HEK293 (cell line): ENCODE data around the gene NEURL2.

Experiments
- HOXD13 ChIP-seq: sonication (generic); formaldehyde crosslinking; IDR thresholded peaks from 2 replicates; pipeline ENCODE4 v1.8.0; 2022; ENCODE audit warnings: missing genetic modification reagents, borderline replicate concordance
- KLF1 ChIP-seq: fragments of 450-650 bp; formaldehyde crosslinking; IDR thresholded peaks from 2 replicates; pipeline ENCODE4 v1.5.1; 2016; ENCODE audit warnings: missing biosample characterization, missing genetic modification characterization
- KLF8 ChIP-seq: fragments of 450-650 bp; formaldehyde crosslinking; IDR thresholded peaks from 2 replicates; pipeline ENCODE4 v1.5.1; 2016; ENCODE audit warnings: missing biosample characterization, missing genetic modification characterization
- PRDM6 ChIP-seq: fragments of 450-650 bp; formaldehyde crosslinking; IDR thresholded peaks from 2 replicates; pipeline ENCODE4 v1.5.1; 2017; ENCODE audit warnings: missing biosample characterization, missing genetic modification characterization
- REST ChIP-seq: fragments of 450-650 bp; formaldehyde crosslinking; IDR thresholded peaks from 2 replicates; pipeline ENCODE4 v1.5.1; 2016; ENCODE audit warnings: missing biosample characterization, missing genetic modification characterization
- SP7 ChIP-seq: fragments of 450-650 bp; formaldehyde crosslinking; IDR thresholded peaks from 2 replicates; pipeline ENCODE4 v1.5.1; 2016; ENCODE audit warnings: missing biosample characterization, missing genetic modification characterization
- WT1 ChIP-seq: fragments of 450-650 bp; formaldehyde crosslinking; IDR thresholded peaks from 2 replicates; pipeline ENCODE4 v1.5.1; 2016; ENCODE audit warnings: missing biosample characterization, missing genetic modification characterization
- ZBTB1 ChIP-seq: fragments of 450-650 bp; formaldehyde crosslinking; IDR thresholded peaks from 2 replicates; pipeline ENCODE4 v1.5.1; 2016; ENCODE audit warnings: missing biosample characterization, missing genetic modification characterization
- ZBTB17 ChIP-seq: fragments of 450-650 bp; formaldehyde crosslinking; IDR thresholded peaks from 2 replicates; pipeline ENCODE4 v1.5.1; 2016; ENCODE audit warnings: missing biosample characterization, missing genetic modification characterization
- ZFHX2 ChIP-seq: fragments of 450-650 bp; formaldehyde crosslinking; conservative IDR thresholded peaks from 2 replicates; pipeline ENCODE4 v1.5.1; 2016; ENCODE audit warnings: missing biosample characterization, missing genetic modification characterization
- ZNF155 ChIP-seq: fragments of 450-650 bp; formaldehyde crosslinking; IDR thresholded peaks from 2 replicates; pipeline ENCODE4 v1.5.1; 2016; ENCODE audit warnings: missing biosample characterization, missing genetic modification characterization
- ZNF24 ChIP-seq: fragments of 450-650 bp; formaldehyde crosslinking; IDR thresholded peaks from 2 replicates; pipeline ENCODE4 v1.5.1; 2016; ENCODE audit warnings: missing biosample characterization, missing genetic modification characterization
- ZNF513 ChIP-seq: fragments of 450-650 bp; IDR thresholded peaks from 2 replicates; pipeline ENCODE4 v1.5.1; 2018; ENCODE audit warnings: missing biosample characterization, missing genetic modification characterization
- ZNF530 ChIP-seq: fragments of 450-650 bp; formaldehyde crosslinking; IDR thresholded peaks from 2 replicates; pipeline ENCODE4 v1.5.1; 2016; ENCODE audit warnings: low read depth, missing biosample characterization, missing genetic modification characterization
- TF ChIP-seq, protein P1 (sequence below): fragments of 450-650 bp; formaldehyde crosslinking; IDR thresholded peaks from 2 replicates; pipeline ENCODE4; 2016; ENCODE audit warnings: missing biosample characterization, missing genetic modification characterization
- TF ChIP-seq, protein P2 (sequence below): fragments of 450-650 bp; formaldehyde crosslinking; conservative IDR thresholded peaks from 2 replicates; pipeline ENCODE4 v1.5.1; 2016; ENCODE audit warnings: low read depth, missing biosample characterization, missing genetic modification characterization
- TF ChIP-seq, protein P3 (sequence below): fragments of 450-650 bp; formaldehyde crosslinking; IDR thresholded peaks from 2 replicates; pipeline ENCODE4 v1.5.0; 2017; ENCODE audit warnings: missing biosample characterization, missing genetic modification characterization, borderline replicate concordance
- TF ChIP-seq, protein P4 (sequence below): fragments of 450-650 bp; formaldehyde crosslinking; IDR thresholded peaks from 2 replicates; pipeline ENCODE4 v1.5.1; 2017; ENCODE audit warnings: missing biosample characterization, missing genetic modification characterization
- TF ChIP-seq, protein P5 (sequence below): fragments of 450-650 bp; formaldehyde crosslinking; IDR thresholded peaks from 2 replicates; pipeline ENCODE4 v1.5.1; 2016; ENCODE audit warnings: missing biosample characterization, missing genetic modification characterization

NEURL2 gene

DNA sequence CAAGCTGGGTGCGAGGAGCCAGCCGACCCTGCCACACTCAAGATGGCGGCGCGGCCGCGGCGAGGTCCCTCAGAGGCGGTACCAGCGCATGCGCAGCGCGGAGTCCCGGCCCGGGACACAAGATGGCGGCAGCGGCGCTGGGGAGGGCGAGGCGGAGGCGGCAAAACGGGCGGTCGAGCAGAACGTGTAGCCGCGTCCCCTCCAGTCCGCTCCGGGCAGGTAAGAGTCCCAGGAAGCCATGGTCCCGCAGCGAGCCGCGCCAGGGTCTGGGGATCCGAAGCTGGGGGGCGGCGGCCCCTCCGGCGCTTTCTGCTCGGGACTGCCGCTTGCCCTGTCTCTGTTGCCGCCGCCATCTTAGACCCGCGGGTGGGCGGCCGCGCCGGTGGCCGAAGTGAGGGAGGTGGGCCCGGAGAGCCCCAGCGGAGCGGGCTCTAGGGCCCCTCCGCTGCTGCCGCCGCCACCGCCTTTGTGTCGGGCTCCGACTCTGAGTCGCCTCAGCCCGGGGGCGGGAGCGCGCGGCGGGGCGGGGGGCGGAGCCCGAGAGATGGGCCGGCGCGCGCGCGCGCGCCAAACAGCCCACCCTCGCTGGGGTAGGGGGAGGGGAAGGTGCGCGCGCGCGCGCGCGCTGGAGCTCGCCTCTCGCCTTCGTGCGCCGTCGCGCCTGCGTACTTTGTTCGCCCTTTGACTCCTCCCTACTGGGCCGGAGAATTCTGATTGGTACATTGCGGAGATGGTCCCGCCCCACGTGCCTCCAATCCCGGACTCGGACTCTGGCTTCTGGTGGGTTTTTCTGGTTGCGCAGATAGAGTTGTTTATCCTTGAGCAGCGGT lies 43.8 kb upstream of the NEURL2 start, which contains the start of gene PCIF1 (continued):
- TF ChIP-seq KLF1 (peak; percentile 87), KLF8 (tag by site-specific recombination) (peak; percentile 96), HOXD13 (CRISPR knock-in tag) (no peak), WT1 (tag by site-specific recombination) (peak; percentile 59), REST (peak; percentile 66), PRDM6 (tag by site-specific recombination) (no peak), ZNF155 (tag by site-specific recombination) (no peak), ZNF24 (tag by site-specific recombination) (0 out of 2 replicates have a peak, but pooled peaks have one; percentile 32), ZFHX2 (tag by site-specific recombination) (peak; percentile 86), ZNF513 (no peak), ZBTB1 (0 out of 2 replicates have a peak, but pooled peaks have one; percentile 52), ZBTB17 (tag by site-specific recombination) (peak; percentile 64), ZNF530 (tag by site-specific recombination) (no peak), SP7 (tag by site-specific recombination) (peak; percentile 84)
- TF ChIP-seq, protein P1, sequence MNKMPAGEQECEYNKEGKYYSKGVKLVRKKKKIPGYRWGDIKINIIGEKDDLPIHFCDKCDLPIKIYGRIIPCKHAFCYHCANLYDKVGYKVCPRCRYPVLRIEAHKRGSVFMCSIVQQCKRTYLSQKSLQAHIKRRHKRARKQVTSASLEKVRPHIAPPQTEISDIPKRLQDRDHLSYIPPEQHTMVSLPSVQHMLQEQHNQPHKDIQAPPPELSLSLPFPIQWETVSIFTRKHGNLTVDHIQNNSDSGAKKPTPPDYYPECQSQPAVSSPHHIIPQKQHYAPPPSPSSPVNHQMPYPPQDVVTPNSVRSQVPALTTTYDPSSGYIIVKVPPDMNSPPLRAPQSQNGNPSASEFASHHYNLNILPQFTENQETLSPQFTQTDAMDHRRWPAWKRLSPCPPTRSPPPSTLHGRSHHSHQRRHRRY (tag by site-specific recombination): peak; percentile 42; the same call in 1 of the 2 replicates
- TF ChIP-seq, protein P2, sequence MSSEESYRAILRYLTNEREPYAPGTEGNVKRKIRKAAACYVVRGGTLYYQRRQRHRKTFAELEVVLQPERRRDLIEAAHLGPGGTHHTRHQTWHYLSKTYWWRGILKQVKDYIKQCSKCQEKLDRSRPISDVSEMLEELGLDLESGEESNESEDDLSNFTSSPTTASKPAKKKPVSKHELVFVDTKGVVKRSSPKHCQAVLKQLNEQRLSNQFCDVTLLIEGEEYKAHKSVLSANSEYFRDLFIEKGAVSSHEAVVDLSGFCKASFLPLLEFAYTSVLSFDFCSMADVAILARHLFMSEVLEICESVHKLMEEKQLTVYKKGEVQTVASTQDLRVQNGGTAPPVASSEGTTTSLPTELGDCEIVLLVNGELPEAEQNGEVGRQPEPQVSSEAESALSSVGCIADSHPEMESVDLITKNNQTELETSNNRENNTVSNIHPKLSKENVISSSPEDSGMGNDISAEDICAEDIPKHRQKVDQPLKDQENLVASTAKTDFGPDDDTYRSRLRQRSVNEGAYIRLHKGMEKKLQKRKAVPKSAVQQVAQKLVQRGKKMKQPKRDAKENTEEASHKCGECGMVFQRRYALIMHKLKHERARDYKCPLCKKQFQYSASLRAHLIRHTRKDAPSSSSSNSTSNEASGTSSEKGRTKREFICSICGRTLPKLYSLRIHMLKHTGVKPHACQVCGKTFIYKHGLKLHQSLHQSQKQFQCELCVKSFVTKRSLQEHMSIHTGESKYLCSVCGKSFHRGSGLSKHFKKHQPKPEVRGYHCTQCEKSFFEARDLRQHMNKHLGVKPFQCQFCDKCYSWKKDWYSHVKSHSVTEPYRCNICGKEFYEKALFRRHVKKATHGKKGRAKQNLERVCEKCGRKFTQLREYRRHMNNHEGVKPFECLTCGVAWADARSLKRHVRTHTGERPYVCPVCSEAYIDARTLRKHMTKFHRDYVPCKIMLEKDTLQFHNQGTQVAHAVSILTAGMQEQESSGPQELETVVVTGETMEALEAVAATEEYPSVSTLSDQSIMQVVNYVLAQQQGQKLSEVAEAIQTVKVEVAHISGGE (tag by site-specific recombination): peak; percentile 49
- TF ChIP-seq, protein P3, sequence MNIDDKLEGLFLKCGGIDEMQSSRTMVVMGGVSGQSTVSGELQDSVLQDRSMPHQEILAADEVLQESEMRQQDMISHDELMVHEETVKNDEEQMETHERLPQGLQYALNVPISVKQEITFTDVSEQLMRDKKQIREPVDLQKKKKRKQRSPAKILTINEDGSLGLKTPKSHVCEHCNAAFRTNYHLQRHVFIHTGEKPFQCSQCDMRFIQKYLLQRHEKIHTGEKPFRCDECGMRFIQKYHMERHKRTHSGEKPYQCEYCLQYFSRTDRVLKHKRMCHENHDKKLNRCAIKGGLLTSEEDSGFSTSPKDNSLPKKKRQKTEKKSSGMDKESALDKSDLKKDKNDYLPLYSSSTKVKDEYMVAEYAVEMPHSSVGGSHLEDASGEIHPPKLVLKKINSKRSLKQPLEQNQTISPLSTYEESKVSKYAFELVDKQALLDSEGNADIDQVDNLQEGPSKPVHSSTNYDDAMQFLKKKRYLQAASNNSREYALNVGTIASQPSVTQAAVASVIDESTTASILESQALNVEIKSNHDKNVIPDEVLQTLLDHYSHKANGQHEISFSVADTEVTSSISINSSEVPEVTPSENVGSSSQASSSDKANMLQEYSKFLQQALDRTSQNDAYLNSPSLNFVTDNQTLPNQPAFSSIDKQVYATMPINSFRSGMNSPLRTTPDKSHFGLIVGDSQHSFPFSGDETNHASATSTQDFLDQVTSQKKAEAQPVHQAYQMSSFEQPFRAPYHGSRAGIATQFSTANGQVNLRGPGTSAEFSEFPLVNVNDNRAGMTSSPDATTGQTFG: peak; percentile 40; the same call in 1 of the 2 replicates
- TF ChIP-seq, protein P4, sequence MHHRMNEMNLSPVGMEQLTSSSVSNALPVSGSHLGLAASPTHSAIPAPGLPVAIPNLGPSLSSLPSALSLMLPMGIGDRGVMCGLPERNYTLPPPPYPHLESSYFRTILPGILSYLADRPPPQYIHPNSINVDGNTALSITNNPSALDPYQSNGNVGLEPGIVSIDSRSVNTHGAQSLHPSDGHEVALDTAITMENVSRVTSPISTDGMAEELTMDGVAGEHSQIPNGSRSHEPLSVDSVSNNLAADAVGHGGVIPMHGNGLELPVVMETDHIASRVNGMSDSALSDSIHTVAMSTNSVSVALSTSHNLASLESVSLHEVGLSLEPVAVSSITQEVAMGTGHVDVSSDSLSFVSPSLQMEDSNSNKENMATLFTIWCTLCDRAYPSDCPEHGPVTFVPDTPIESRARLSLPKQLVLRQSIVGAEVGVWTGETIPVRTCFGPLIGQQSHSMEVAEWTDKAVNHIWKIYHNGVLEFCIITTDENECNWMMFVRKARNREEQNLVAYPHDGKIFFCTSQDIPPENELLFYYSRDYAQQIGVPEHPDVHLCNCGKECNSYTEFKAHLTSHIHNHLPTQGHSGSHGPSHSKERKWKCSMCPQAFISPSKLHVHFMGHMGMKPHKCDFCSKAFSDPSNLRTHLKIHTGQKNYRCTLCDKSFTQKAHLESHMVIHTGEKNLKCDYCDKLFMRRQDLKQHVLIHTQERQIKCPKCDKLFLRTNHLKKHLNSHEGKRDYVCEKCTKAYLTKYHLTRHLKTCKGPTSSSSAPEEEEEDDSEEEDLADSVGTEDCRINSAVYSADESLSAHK: peak; percentile 65; the same call in 1 of the 2 replicates
- TF ChIP-seq, protein P5, sequence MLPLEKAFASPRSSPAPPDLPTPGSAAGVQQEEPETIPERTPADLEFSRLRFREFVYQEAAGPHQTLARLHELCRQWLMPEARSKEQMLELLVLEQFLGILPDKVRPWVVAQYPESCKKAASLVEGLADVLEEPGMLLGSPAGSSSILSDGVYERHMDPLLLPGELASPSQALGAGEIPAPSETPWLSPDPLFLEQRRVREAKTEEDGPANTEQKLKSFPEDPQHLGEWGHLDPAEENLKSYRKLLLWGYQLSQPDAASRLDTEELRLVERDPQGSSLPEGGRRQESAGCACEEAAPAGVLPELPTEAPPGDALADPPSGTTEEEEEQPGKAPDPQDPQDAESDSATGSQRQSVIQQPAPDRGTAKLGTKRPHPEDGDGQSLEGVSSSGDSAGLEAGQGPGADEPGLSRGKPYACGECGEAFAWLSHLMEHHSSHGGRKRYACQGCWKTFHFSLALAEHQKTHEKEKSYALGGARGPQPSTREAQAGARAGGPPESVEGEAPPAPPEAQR (tag by site-specific recombination): no peak
